ENCODE data around the gene ABCA1. TPM values are rescaled to one million over a fixed set of nuclear protein-coding genes. Genes with fewer than 3 reads are reported as not detected.

ABCA1 gene
- total RNA-seq, 3 donors from 2014 or later, result 26.6 to 111 (median 36.8) TPM

DNA sequence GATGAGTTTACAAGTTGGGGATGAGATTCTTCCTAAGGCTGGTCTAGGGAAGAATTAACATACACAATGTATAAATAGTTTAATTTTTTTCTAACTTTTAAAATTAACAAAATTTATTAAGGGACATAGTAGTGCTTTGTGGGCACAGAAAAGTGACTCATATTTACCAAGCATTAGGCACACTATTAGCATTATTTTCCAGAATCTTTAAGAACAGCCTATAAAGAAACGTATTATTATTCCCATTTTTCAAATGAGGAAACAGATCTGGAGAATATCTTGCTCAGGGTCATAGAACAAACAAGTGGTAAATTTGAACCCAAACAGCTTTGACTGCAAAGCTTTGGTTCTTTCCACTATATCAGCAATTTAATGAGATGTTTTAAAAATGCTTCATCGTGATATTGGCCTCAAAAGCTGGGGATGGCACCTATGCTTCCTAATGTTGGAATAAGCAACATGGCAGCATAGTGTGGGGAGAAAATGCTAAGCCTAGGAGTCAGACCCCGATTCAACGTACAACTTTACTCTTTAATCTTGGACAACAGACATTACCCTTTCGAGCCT lies 55.9 kb downstream of the ABCA1 start:
- peaks cover 10% of the 10 kb centered on the region for H3K4me1 ChIP-seq (ENCODE audit: low read depth)

DNA sequence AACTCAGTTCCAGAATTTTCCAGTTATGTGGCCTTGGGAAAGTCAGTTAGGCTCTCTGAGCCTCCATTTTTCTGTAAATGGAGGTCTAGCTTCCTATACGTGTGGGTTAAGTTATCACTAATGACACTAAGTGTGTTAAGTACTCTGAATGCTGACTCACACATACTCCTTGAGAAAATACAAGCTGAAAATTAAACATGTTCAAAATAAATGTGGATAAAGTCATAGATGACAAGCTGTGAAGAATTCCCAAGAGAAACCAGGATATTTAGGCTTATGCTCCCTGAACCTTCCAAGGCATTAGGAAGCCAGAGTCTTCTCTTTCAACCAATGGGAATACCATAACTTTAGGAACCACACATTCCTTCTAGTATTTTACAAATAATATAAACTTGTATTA lies 58.1 kb downstream of the ABCA1 start:
- no peak for DNase-seq
- Histone ChIP-seq H3K36me3 (ENCODE audit: low read depth) (no peaks in the 10 kb centered on the region), H3K4me3 (no peak overlapping the region), H3K4me1 (ENCODE audit: low read depth) (peaks cover 10% of the 10 kb centered on the region), H3K9me3 (no peaks in the 10 kb centered on the region)
- TF ChIP-seq, protein P1, sequence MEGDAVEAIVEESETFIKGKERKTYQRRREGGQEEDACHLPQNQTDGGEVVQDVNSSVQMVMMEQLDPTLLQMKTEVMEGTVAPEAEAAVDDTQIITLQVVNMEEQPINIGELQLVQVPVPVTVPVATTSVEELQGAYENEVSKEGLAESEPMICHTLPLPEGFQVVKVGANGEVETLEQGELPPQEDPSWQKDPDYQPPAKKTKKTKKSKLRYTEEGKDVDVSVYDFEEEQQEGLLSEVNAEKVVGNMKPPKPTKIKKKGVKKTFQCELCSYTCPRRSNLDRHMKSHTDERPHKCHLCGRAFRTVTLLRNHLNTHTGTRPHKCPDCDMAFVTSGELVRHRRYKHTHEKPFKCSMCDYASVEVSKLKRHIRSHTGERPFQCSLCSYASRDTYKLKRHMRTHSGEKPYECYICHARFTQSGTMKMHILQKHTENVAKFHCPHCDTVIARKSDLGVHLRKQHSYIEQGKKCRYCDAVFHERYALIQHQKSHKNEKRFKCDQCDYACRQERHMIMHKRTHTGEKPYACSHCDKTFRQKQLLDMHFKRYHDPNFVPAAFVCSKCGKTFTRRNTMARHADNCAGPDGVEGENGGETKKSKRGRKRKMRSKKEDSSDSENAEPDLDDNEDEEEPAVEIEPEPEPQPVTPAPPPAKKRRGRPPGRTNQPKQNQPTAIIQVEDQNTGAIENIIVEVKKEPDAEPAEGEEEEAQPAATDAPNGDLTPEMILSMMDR (IDR thresholded peaks at IDR 0.05), result no peak
- intact Hi-C loops (cut with DNase I, micrococcal nuclease), result loop anchor here in 1 of 2 donors (10.0 kb wide), 3 partner anchors 55 to 295 kb away; partner anchors contain the start of gene ABCA1
- ATAC-seq, result no peak

More for the DNA sequence above, 55.9 kb downstream of the ABCA1 start:
- intact Hi-C loops (cut with DNase I, micrococcal nuclease), result no loop called here
- DNase-seq (no peak), ATAC-seq (no peak)
- no peaks in the 10 kb centered on the region for H3K36me3 ChIP-seq (ENCODE audit: low read depth)
- H3K4me3 ChIP-seq, result no peak overlapping the region
- H3K9me3 ChIP-seq, result no peaks in the 10 kb centered on the region
- TF ChIP-seq, protein P1 (IDR thresholded peaks at IDR 0.05), result no peak

DNA sequence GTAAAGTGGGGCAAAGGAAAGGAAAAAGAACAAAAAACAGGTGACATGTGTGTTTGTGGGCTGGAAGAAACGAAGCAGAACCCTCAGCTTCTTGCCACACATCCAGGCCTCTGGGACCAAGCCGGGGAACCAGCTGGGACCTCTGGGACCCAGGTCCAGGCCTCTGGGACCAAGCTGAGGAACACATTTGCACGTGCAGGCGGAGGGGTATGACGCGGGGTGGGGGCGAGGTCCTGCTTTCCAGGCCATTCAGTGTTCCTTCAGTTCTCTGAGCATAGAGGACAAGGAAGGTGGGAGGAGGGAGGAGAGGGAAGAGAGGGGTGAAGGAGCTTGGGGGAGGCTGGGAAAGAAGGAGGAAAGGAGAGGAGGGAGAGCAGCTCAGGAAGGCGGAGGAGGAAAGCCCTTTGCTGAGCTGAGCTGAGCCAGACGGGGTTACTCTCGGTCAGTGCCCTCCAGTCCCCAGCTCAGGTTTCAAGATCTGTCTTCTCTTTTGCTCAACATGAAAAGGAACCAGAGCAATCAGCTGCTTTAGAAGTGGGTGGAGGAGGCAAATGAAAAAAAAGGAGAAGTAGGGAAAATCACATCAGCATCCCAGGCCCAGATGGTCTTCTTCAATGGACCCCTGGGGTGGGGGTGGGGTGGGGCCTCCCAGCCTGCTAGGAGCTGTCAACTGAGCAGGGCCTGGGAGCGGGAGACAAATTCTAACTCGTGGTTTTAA lies 59.1 kb downstream of the ABCA1 start:
- Histone ChIP-seq H3K36me3 (ENCODE audit: low read depth) (no peaks in the 10 kb centered on the region), H3K9me3 (no peaks in the 10 kb centered on the region), H3K4me1 (ENCODE audit: low read depth) (peaks cover 10% of the 10 kb centered on the region), H3K4me3 (no peak overlapping the region)
- TF ChIP-seq, protein P1 (IDR thresholded peaks at IDR 0.05), result no peak
- DNase-seq, result peak; percentile 36 to 61 (median 40)
- ATAC-seq, result peak; percentile 75
- intact Hi-C loops (cut with DNase I, micrococcal nuclease), result loop anchor here in 1 of 2 donors (10.0 kb wide), 3 partner anchors 56 to 296 kb away; partner anchors contain the start of gene ABCA1

DNA sequence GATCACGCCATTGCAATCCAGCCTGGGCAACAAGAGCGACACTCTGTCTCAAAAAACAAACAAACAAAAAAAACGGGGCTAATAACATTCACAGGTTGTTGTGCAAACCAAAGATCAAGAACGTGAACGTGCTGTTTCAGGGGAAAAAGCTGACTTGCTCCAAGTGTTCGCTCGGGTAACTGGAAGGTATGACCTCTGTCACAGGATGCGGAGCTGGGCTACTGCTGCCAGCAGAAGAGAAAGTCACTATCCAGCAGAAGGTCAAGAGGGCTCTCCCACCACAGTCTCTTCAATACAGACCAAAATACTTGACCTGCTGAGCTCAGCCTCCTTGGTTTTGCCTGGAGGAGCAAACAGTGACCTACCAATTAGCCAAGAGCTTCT lies 59.7 kb downstream of the ABCA1 start:
- H3K36me3 ChIP-seq (ENCODE audit: low read depth), result no peaks in the 10 kb centered on the region
- intact Hi-C loops (cut with DNase I, micrococcal nuclease), result loop anchor here in 1 of 2 donors (10.0 kb wide), 3 partner anchors 57 to 297 kb away; partner anchors contain the start of gene ABCA1
- H3K4me3 ChIP-seq, result no peak overlapping the region
- DNase-seq (no peak), ATAC-seq (peak; percentile 5)
- H3K9me3 ChIP-seq, result no peaks in the 10 kb centered on the region
- H3K4me1 ChIP-seq (ENCODE audit: low read depth), result peaks cover 9% of the 10 kb centered on the region
- TF ChIP-seq, protein P1 (IDR thresholded peaks at IDR 0.05), result no peak

DNA sequence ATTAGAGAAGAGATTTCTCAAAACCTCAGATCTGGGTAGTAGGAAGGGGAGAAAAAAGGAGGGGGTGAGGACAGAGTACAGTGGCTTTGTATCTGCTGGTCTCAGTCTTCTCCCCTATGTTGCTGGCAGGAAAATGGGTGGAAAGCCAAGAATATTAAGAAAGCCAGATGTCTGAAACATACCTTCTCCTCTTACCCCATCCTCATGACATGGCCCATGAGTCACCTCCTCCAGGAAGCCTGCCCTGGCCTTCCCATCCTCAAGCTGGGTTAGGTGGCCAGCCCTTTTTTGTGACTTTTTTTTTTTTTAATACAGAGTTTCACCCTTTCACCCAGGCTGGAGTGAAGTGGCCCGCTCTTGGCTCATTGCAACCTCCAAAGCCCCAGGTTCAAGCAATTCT lies 61.8 kb downstream of the ABCA1 start:
- no peaks in the 10 kb centered on the region for H3K9me3 ChIP-seq
- TF ChIP-seq, protein P1 (IDR thresholded peaks at IDR 0.05), result no peak
- no peak overlapping the region for H3K4me3 ChIP-seq
- DNase-seq (no peak), ATAC-seq (no peak)
- intact Hi-C loops (cut with DNase I, micrococcal nuclease), result loop anchor here in 1 of 2 donors (10.0 kb wide), 3 partner anchors 59 to 299 kb away; partner anchors contain the start of gene ABCA1
- peaks cover 13% of the 10 kb centered on the region for H3K4me1 ChIP-seq (ENCODE audit: low read depth)
- no peaks in the 10 kb centered on the region for H3K36me3 ChIP-seq (ENCODE audit: low read depth)
